Fibroblast of the conjunctiva (primary cell): ENCODE data around the gene PGBD5.
"Not testable (repeated sequence)": the region's sequence is repeated elsewhere in the genome, so short reads cannot be mapped to it uniquely, and the experiment has no call there.

ENCODE experiments used
- DNase-seq: peaks from one replicate; pipeline ENCODE4 v3.0.0-alpha.2; 2010; ENCODE audit warnings: low read depth

The PGBD5 gene

GRCh38 chr1:230426246-230427093 is at the start of gene PGBD5:
Gene PGBD5, minus strand, starts transcription at chr1:230426332. Its CDS starts 404 bp downstream, at chr1:230425928.
- no peak for DNase-seq

GRCh38 chr1:230474924-230475323 is 48.8 kb upstream of the PGBD5 start:
- not testable (repeated sequence) for DNase-seq

GRCh38 chr1:230470750-230471149 is 44.6 kb upstream of the PGBD5 start:
- DNase-seq = not testable (repeated sequence)

GRCh38 chr1:230469271-230469670 is 43.1 kb upstream of the PGBD5 start:
- no peak for DNase-seq

- DNase-seq = no peak
Measured at GRCh38 chr1:230465691-230466090, 39.6 kb upstream of the PGBD5 start.

- DNase-seq = no peak
Measured at GRCh38 chr1:230464671-230465070, 38.5 kb upstream of the PGBD5 start.

GRCh38 chr1:230463760-230464159 is 37.6 kb upstream of the PGBD5 start:
- DNase-seq = no peak

- no peak for DNase-seq
Measured at GRCh38 chr1:230463326-230463725, 37.2 kb upstream of the PGBD5 start.

GRCh38 chr1:230459465-230459864 is 33.3 kb upstream of the PGBD5 start:
- no peak for DNase-seq

GRCh38 chr1:230458509-230458908 is 32.4 kb upstream of the PGBD5 start:
- no peak for DNase-seq

GRCh38 chr1:230456478-230456877 is 30.3 kb upstream of the PGBD5 start:
- no peak for DNase-seq

GRCh38 chr1:230455291-230455690 is 29.2 kb upstream of the PGBD5 start:
- no peak for DNase-seq

GRCh38 chr1:230453377-230453776 is 27.2 kb upstream of the PGBD5 start:
- DNase-seq = no peak

- DNase-seq = no peak
Measured at GRCh38 chr1:230441183-230442029, 15.3 kb upstream of the PGBD5 start.

- no peak for DNase-seq
Measured at GRCh38 chr1:230435108-230435507, 9.0 kb upstream of the PGBD5 start.

GRCh38 chr1:230431527-230431926 is 5.4 kb upstream of the PGBD5 start:
- DNase-seq = no peak

GRCh38 chr1:230430499-230430898 is 4.4 kb upstream of the PGBD5 start:
- DNase-seq = no peak

- no peak for DNase-seq
Measured at GRCh38 chr1:230429067-230429735, 3.1 kb upstream of the PGBD5 start.

GRCh38 chr1:230427981-230428380 is 1.8 kb upstream of the PGBD5 start:
- no peak for DNase-seq

GRCh38 chr1:230427094-230427876 is 1.2 kb upstream of the PGBD5 start:
- DNase-seq = no peak

GRCh38 chr1:230425252-230426091 is 660 bp downstream of the PGBD5 start:
- no peak for DNase-seq
